ENCODE measurements around the gene EFR3B. TPM values are rescaled to one million over a fixed set of nuclear protein-coding genes. Genes with fewer than 3 reads are reported as not detected.

Gene EFR3B
- total and polyA plus RNA-seq, 10 of the 15 experiments (the other 5 are each of a cell fraction or from before 2014, with no cell fraction given) = 0.12 to 3.9 (median 1.8) TPM

- Histone ChIP-seq H3K4me2 (ENCODE audit: control insufficient read depth, insufficient read depth) (no peak overlapping the region), H3K27me3 (replicated peaks in 1 of 2; ENCODE audit: control insufficient read depth in 2 of 2, insufficient read depth in 2 of 2, low read length in 1 of 2) (no peaks in the 10 kb centered on the region), H3K4me1 (ENCODE audit: control insufficient read depth, insufficient read depth, low read length) (peaks cover 4% of the 10 kb centered on the region; the same call in 1 of the 2 replicates), H3K79me2 (ENCODE audit: control insufficient read depth, insufficient read depth, low read length) (no peaks in the 10 kb centered on the region), H3K4me3 (no peak overlapping the region), H2AFZ (ENCODE audit: control insufficient read depth, low read depth, low read length) (no peak overlapping the region), H3K36me3 (ENCODE audit: control insufficient read depth in 2 of 2, insufficient read depth in 2 of 2, low read length in 1 of 2) (no peaks in the 10 kb centered on the region), H3K9ac (ENCODE audit: control insufficient read depth, insufficient read depth, low read length) (no peak overlapping the region), H4K20me1 (ENCODE audit: control insufficient read depth, insufficient read depth) (no peaks in the 10 kb centered on the region), H3K27ac (ENCODE audit: control insufficient read depth, insufficient read depth) (no peak overlapping the region), H3K9me3 (replicated peaks; ENCODE audit: control insufficient read depth, insufficient read depth, low read length) (no peaks in the 10 kb centered on the region)
- in situ Hi-C loops (cut with MboI) = loop anchor here (5.0 kb wide), 1 partner anchor 217 kb away; no protein-coding TSS in a partner anchor
- ATAC-seq = no peak
- ChIA-PET RAD21 (ENCODE audit: unreplicated experiment) (interaction anchor here (1.2 to 5.0 kb wide), 3 partner anchors 10 to 34 kb away, joined by 3 to 79 read pairs (median 7); no protein-coding TSS in a partner anchor), SMC1A (ENCODE audit: uncharacterized antibody, unreplicated experiment) (interaction anchor here (0.9 to 3.5 kb wide), 6 partner anchors 28 to 412 kb away, joined by 3 to 70 read pairs (median 6); partner anchors contain the start of gene POMC), CTCF (interaction anchor here (1.0 to 4.4 kb wide), 6 partner anchors 16 to 772 kb away, joined by 3 to 132 read pairs (median 5); partner anchors contain the start of gene POMC), POLR2A (no interaction called here)
- intact Hi-C loops (cut with micrococcal nuclease; ENCODE audit: unreplicated experiment) = no loop called here
- BruUV-seq (replicated peaks) = no TSS peak
- WGBS (ENCODE audit: insufficient coverage, insufficient replicate concordance, low lambda C conversion rate, missing lambda C conversion rate) = 66% methylated on average over 9 of the region's 9 CpGs
- FAIRE-seq = no peak
- DNase-seq (ENCODE audit: low read depth, low spot score) = no peak
- TF ChIP-seq, protein P1, sequence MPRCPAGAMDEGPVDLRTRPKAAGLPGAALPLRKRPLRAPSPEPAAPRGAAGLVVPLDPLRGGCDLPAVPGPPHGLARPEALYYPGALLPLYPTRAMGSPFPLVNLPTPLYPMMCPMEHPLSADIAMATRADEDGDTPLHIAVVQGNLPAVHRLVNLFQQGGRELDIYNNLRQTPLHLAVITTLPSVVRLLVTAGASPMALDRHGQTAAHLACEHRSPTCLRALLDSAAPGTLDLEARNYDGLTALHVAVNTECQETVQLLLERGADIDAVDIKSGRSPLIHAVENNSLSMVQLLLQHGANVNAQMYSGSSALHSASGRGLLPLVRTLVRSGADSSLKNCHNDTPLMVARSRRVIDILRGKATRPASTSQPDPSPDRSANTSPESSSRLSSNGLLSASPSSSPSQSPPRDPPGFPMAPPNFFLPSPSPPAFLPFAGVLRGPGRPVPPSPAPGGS (IDR thresholded peaks at IDR 0.05; ENCODE audit: borderline replicate concordance, insufficient read depth, low read depth, low read length, poor library complexity, severe bottlenecking) = no peak
- TF ChIP-seq WRNIP1 (IDR thresholded peaks at IDR 0.05; ENCODE audit: borderline replicate concordance, low read depth, low read length) = no peak
- TF ChIP-seq IRF3 (IDR thresholded peaks at IDR 0.05) = no peak
- TF ChIP-seq KAT2A (conservative IDR thresholded peaks at IDR 0.05; ENCODE audit: control insufficient read depth, low read depth, low read length) = no peak
- no peak for TF ChIP-seq STAT3 (IDR thresholded peaks at IDR 0.05; ENCODE audit: low read depth, low read length)
- TF ChIP-seq TCF7 (IDR thresholded peaks at IDR 0.05; ENCODE audit: borderline replicate concordance) = no peak
- TF ChIP-seq CHD1 (IDR thresholded peaks at IDR 0.05; ENCODE audit: low read depth, low read length) = no peak
- TF ChIP-seq SREBF1 (IDR thresholded peaks at IDR 0.05; ENCODE audit: low read length) = no peak
- no peak for TF ChIP-seq CEBPZ (IDR thresholded peaks at IDR 0.05; ENCODE audit: low read depth, low read length)
- no peak for TF ChIP-seq NFXL1 (IDR thresholded peaks at IDR 0.05; ENCODE audit: borderline replicate concordance)
- no peak for TF ChIP-seq RBBP5 (conservative IDR thresholded peaks at IDR 0.05)
- TF ChIP-seq, protein P2, sequence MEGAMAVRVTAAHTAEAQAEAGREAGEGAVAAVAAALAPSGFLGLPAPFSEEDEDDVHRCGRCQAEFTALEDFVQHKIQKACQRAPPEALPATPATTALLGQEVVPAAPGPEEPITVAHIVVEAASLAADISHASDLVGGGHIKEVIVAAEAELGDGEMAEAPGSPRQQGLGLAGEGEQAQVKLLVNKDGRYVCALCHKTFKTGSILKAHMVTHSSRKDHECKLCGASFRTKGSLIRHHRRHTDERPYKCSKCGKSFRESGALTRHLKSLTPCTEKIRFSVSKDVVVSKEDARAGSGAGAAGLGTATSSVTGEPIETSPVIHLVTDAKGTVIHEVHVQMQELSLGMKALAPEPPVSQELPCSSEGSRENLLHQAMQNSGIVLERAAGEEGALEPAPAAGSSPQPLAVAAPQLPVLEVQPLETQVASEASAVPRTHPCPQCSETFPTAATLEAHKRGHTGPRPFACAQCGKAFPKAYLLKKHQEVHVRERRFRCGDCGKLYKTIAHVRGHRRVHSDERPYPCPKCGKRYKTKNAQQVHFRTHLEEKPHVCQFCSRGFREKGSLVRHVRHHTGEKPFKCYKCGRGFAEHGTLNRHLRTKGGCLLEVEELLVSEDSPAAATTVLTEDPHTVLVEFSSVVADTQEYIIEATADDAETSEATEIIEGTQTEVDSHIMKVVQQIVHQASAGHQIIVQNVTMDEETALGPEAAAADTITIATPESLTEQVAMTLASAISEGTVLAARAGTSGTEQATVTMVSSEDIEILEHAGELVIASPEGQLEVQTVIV (IDR thresholded peaks at IDR 0.05; ENCODE audit: borderline replicate concordance, partially characterized antibody) = no peak
- TF ChIP-seq IKZF1 (conservative IDR thresholded peaks at IDR 0.05) = no peak
- TF ChIP-seq POLR2A (IDR thresholded peaks at IDR 0.05; ENCODE audit: low read depth, low read length) = no peak
- no peak for TF ChIP-seq YBX1 (IDR thresholded peaks at IDR 0.05)
- TF ChIP-seq GABPA (IDR thresholded peaks at IDR 0.05; ENCODE audit: low read depth) = no peak
- TF ChIP-seq MEF2A (IDR thresholded peaks at IDR 0.05; ENCODE audit: insufficient read depth, low read depth, low read length) = no peak
Observed at GRCh38 chr2:25194576-25195122, 152.8 kb downstream of the EFR3B start.
